HG02678 (cell line): ENCODE measurements around the gene PLBD2.
A peak's percentile ranks its signal among the peaks of the same experiment; 100 is the strongest.

Source experiments
- ATAC-seq: cut with Tn5 transposase; IDR thresholded peaks from one replicate; pipeline ENCODE4 v1.9.1; 2021; ENCODE audit warnings: mild to moderate bottlenecking, moderate library complexity; ENCODE audit not compliant: unreplicated experiment

The PLBD2 gene

GRCh38 chr12:113358381-113359132 lies at the start of gene PLBD2:
PLBD2 (plus strand) TSS chr12:113358587; CDS start chr12:113358601, 14 bp downstream.
- ATAC-seq: peak; percentile 94

GRCh38 chr12:113310489-113310888 lies 47.9 kb upstream of the PLBD2 start:
- ATAC-seq: no peak

- no peak for ATAC-seq
Observed at GRCh38 chr12:113314121-113314529, 44.3 kb upstream of the PLBD2 start.

- ATAC-seq: no peak
Observed at GRCh38 chr12:113315358-113315757, 43.0 kb upstream of the PLBD2 start.

- ATAC-seq: no peak
Observed at GRCh38 chr12:113316155-113316554, 42.2 kb upstream of the PLBD2 start.

GRCh38 chr12:113317122-113317521 lies 41.3 kb upstream of the PLBD2 start:
- ATAC-seq: no peak

GRCh38 chr12:113318046-113318656 lies 40.2 kb upstream of the PLBD2 start:
- ATAC-seq: no peak

GRCh38 chr12:113318900-113319628 lies 39.3 kb upstream of the PLBD2 start:
- no peak for ATAC-seq

- ATAC-seq: no peak
Observed at GRCh38 chr12:113320401-113320800, 38.0 kb upstream of the PLBD2 start.

- ATAC-seq: no peak
Observed at GRCh38 chr12:113322343-113322742, 36.0 kb upstream of the PLBD2 start.

- ATAC-seq: no peak
Observed at GRCh38 chr12:113325916-113326315, 32.5 kb upstream of the PLBD2 start.

- ATAC-seq: no peak
Observed at GRCh38 chr12:113326775-113327395, 31.5 kb upstream of the PLBD2 start.

- no peak for ATAC-seq
Observed at GRCh38 chr12:113328368-113328889, 30.0 kb upstream of the PLBD2 start.

GRCh38 chr12:113329022-113329790 lies 29.2 kb upstream of the PLBD2 start:
- no peak for ATAC-seq

- no peak for ATAC-seq
Observed at GRCh38 chr12:113329791-113330417, 28.5 kb upstream of the PLBD2 start.

- ATAC-seq: no peak
Observed at GRCh38 chr12:113330505-113330904, 27.9 kb upstream of the PLBD2 start.

- no peak for ATAC-seq
Observed at GRCh38 chr12:113332688-113333417, 25.5 kb upstream of the PLBD2 start.

GRCh38 chr12:113333418-113333750 lies 25.0 kb upstream of the PLBD2 start:
- no peak for ATAC-seq
